HepG2 (cell line): Measurements from ENCODE around the gene HNRNPA1. TPM values are rescaled to one million over a fixed set of nuclear protein-coding genes. Genes with fewer than 3 reads are reported as not detected.
"Not testable (repeated sequence)": the region's sequence is repeated elsewhere in the genome, so short reads cannot be mapped to it uniquely, and the experiment has no call there.

Experiments used
- ATAC-seq: fragments of 200-7000 bp; cut with Tn5 transposase; 3 replicates; pipeline ENCODE4 v1.9.1; 2020; ENCODE audit warnings: mild to moderate bottlenecking, moderate library complexity
- BruUV-seq: library from RNA; stranded (reverse); fragments of 400-500 nt; replicated peaks from 2 replicates; lab custom pipeline; 2021; lab: Mats Ljungman, UMichigan
- CTCF ChIA-PET: fragments of 300-600 bp; formaldehyde crosslinking; extraction: SDS; loops from one replicate; lab custom pipeline; 2021; ENCODE audit warnings: low total read pairs, inconsistent platforms, low intra/inter-chr PET ratio; lab: Yijun Ruan, JAX
- POLR2A ChIA-PET: fragments of 350-600 bp; sonication (Branson Sonifier 250); formaldehyde crosslinking; loops from one replicate; lab custom pipeline; 2020; ENCODE audit warnings: antibody characterized with exemption, inconsistent platforms; lab: Yijun Ruan, JAX
- DNase-seq: peaks from one replicate; pipeline ENCODE4 v3.0.0-alpha.2; 2015; ENCODE audit warnings: low spot score
- FAIRE-seq: peaks from 3 replicates; lab custom pipeline; 2011; peaks lifted over from hg19 to GRCh38; lab: Jason Lieb, UNC
- H2AFZ ChIP-seq: one replicate; pipeline ENCODE4 v1.6.1; 2011; ENCODE audit warnings: low read length, inconsistent platforms
- H3K27ac ChIP-seq: fragments of 300-600 bp; 3 replicates; pipeline ENCODE4 v1.8.0; 2011; ENCODE audit warnings: mixed run types, mild to moderate bottlenecking, mixed read lengths, low read length, inconsistent platforms; ENCODE audit not compliant: insufficient read depth; ENCODE audit errors: extremely low read length
- H3K27me3 ChIP-seq, 2 experiments: fragments of 200-600 bp in 1 of 2; 2 replicates in 1 of 2; 3 replicates in 1 of 2; pipeline versions ENCODE4 v1.6.0 to v1.8.0; 2011; ENCODE audit warnings: low read length in 2 of 2, mild to moderate bottlenecking in 2 of 2, moderate library complexity in 2 of 2, inconsistent platforms in 1 of 2; ENCODE audit not compliant: insufficient read depth in 2 of 2, control insufficient read depth in 1 of 2
- H3K36me3 ChIP-seq, 2 experiments: fragments of 200-600 bp in 1 of 2; replicated peaks in 1 of 2; 2 replicates in 1 of 2; 3 replicates in 1 of 2; pipeline versions ENCODE4 v1.5.1 to v1.8.0; 2011; ENCODE audit warnings: low read length in 2 of 2, inconsistent platforms in 1 of 2; ENCODE audit not compliant: insufficient read depth in 2 of 2, control insufficient read depth in 1 of 2
- H3K4me1 ChIP-seq: 2 replicates; pipeline ENCODE4 v1.5.1; 2012; ENCODE audit warnings: low read length, inconsistent platforms; ENCODE audit not compliant: insufficient read depth
- H3K4me2 ChIP-seq: 2 replicates; pipeline ENCODE4 v1.6.0; 2011; ENCODE audit warnings: low read depth, low read length, inconsistent platforms
- H3K4me3 ChIP-seq, 3 experiments: fragments of 200-600 bp in 1 of 3; sonication (generic), shearing (Covaris generic) in 1 of 3; replicated peaks in 1 of 3; 2 replicates each; pipeline ENCODE4 v1.5.1; 2011 to 2016; ENCODE audit warnings: low read length in 3 of 3, inconsistent platforms in 2 of 3, low read depth in 2 of 3, mild to moderate bottlenecking in 2 of 3, control low read depth in 1 of 3, mixed read lengths in 1 of 3; ENCODE audit not compliant: insufficient read depth in 1 of 3
- H3K79me2 ChIP-seq: one replicate; pipeline ENCODE4 v1.6.1; 2011; ENCODE audit warnings: low read length, inconsistent platforms; ENCODE audit not compliant: insufficient read depth
- H3K9ac ChIP-seq: 2 replicates; pipeline ENCODE4 v1.6.0; 2011; ENCODE audit warnings: mild to moderate bottlenecking, low read depth, low read length, inconsistent platforms; ENCODE audit not compliant: insufficient read depth
- H3K9me3 ChIP-seq: 2 replicates; pipeline ENCODE4 v1.5.1; 2012; ENCODE audit warnings: mild to moderate bottlenecking, low read length
- H4K20me1 ChIP-seq: 2 replicates; pipeline ENCODE4 v1.6.0; 2011; ENCODE audit warnings: inconsistent platforms, mild to moderate bottlenecking, low read length, moderate library complexity; ENCODE audit not compliant: insufficient read depth
- AGO2 ChIP-seq: fragments of 200-400 bp; formaldehyde crosslinking; optimal IDR thresholded peaks from 2 replicates; pipeline ENCODE3; 2017; ENCODE audit warnings: mild to moderate bottlenecking, low read depth, low read length, moderate library complexity
- BRCA1 ChIP-seq: sonication (generic); formaldehyde crosslinking; IDR thresholded peaks from 2 replicates; pipeline ENCODE4 v1.4.0; 2020; ENCODE audit warnings: missing genetic modification reagents
- KAT2B ChIP-seq: fragments of 150-350 bp; IDR thresholded peaks from 2 replicates; pipeline ENCODE4 v1.6.1; 2014; ENCODE audit warnings: low read depth, low read length, borderline replicate concordance
- NFYB ChIP-seq: sonication (generic); formaldehyde crosslinking; IDR thresholded peaks from 2 replicates; pipeline ENCODE4 v1.4.0; 2020; ENCODE audit warnings: missing genetic modification reagents
- NKX3-1 ChIP-seq: sonication (generic); formaldehyde crosslinking; IDR thresholded peaks from 2 replicates; pipeline ENCODE4 v1.5.0; 2020; ENCODE audit warnings: missing genetic modification reagents
- PRPF4 ChIP-seq: fragments of 200-400 bp; formaldehyde crosslinking; IDR thresholded peaks from 2 replicates; pipeline ENCODE4 v1.6.1; 2016; ENCODE audit warnings: low read length, low read depth; ENCODE audit not compliant: poor library complexity, severe bottlenecking
- RBFOX2 ChIP-seq: fragments of 200-400 bp; formaldehyde crosslinking; IDR thresholded peaks from 2 replicates; pipeline ENCODE4 v1.6.1; 2017; ENCODE audit warnings: low read depth, mild to moderate bottlenecking, low read length
- ZBTB33 ChIP-seq: sonication (generic); formaldehyde crosslinking; IDR thresholded peaks from 2 replicates; pipeline ENCODE4 v1.4.0; 2020; ENCODE audit warnings: missing genetic modification reagents
- ZMYM2 ChIP-seq: sonication (generic); formaldehyde crosslinking; IDR thresholded peaks from 2 replicates; pipeline ENCODE4 v1.8.0; 2022; ENCODE audit warnings: mild to moderate bottlenecking, missing genetic modification reagents
- ZNF251 ChIP-seq: sonication (generic); formaldehyde crosslinking; IDR thresholded peaks from 2 replicates; pipeline ENCODE4 v1.9.0; 2021; ENCODE audit warnings: mild to moderate bottlenecking, missing genetic modification reagents
- WGBS: methylation state at CpG from one replicate; pipeline ENCODE4 v1.1.6; 2017; ENCODE audit warnings: low lambda C conversion rate; 5-methylcytosine and 5-hydroxymethylcytosine counted together
- in situ Hi-C: cut with HindIII; loops from 2 replicates; pipeline ENCODE4 v1.10.0; 2017; ENCODE audit warnings: low pct_unique_long_range_greater_than_20kb; ENCODE audit not compliant: extremely low pct_ligation_motif_present
- intact Hi-C: fragments of 100-400 bp; cut with micrococcal nuclease; formaldehyde crosslinking; loops from one replicate; pipeline ENCODE4 v1.10.0; 2022; ENCODE audit not compliant: unreplicated experiment
- polyA plus RNA-seq, 8 experiments: library from polyadenylated mRNA; depleted of rRNA in 3 of 8; stranded (reverse) in 7 of 8; unstranded in 1 of 8; fragments of >200 nt; fragmentation: Illumina TruSeq in 4 of 8; extraction: Trizol in 4 of 8; gene quantifications; 2 replicates each; pipeline versions ENCODE4 v1.2.1 to v1.2.3, GENCODE V29; 2011 to 2016; ENCODE audit warnings: low read depth in 4 of 8, missing spikeins in 1 of 8, mixed read lengths in 1 of 8; ENCODE audit not compliant: insufficient read depth in 1 of 8
- total RNA-seq, 5 experiments: library from RNA; depleted of rRNA; stranded (reverse); fragments of >200 nt; fragmentation: Illumina TruSeq; extraction: Trizol; gene quantifications; 2 replicates each; pipeline ENCODE4 v1.2.3, GENCODE V29; 2016; ENCODE audit warnings: low read depth in 1 of 5

The HNRNPA1 gene
- total and polyA plus RNA-seq, 2 of the 13 experiments (the other 11 are each of a cell fraction or from before 2014, with no cell fraction given): 535 to 1,820 TPM

GRCh38 chr12:54282949-54283593 lies 2.5 kb downstream of the HNRNPA1 start (continued):
- TF ChIP-seq ZBTB33 (CRISPR knock-in tag) (0 out of 2 replicates have a peak, but pooled peaks have one; percentile 39), BRCA1 (no peak), KAT2B (no peak), NKX3-1 (CRISPR knock-in tag) (no peak), PRPF4 (no peak), ZNF251 (no peak), ZMYM2 (CRISPR knock-in tag) (no peak), NFYB (no peak)

GRCh38 chr12:54284070-54284780 lies 3.7 kb downstream of the HNRNPA1 start:
- POLR2A ChIA-PET: interaction anchor here (1.0 to 5.2 kb wide), 5 partner anchors 10 to 75 kb away, joined by 3 to 65 read pairs (median 11); partner anchors contain the start of genes COPZ1 and NFE2
- CTCF ChIA-PET, BruUV-seq, H3K27ac ChIP-seq, ATAC-seq, H2AFZ ChIP-seq, DNase-seq, intact Hi-C loops, H3K9me3 ChIP-seq, FAIRE-seq, H3K27me3 ChIP-seq: not testable (repeated sequence)
- 70% methylated on average over 1 of the region's 2 CpGs for WGBS
- H3K79me2 ChIP-seq: peaks cover 43% of the 10 kb centered on the region
- TF ChIP-seq AGO2 (peak; percentile 21), RBFOX2 (peak; percentile 32)
- peak overlapping the region; percentile 79 for H3K4me2 ChIP-seq
- peaks cover 13 to 59% of the 10 kb centered on the region in 2 experiments for H3K36me3 ChIP-seq
- H4K20me1 ChIP-seq: peaks cover 70% of the 10 kb centered on the region
- H3K4me1 ChIP-seq: peaks cover 48% of the 10 kb centered on the region
- peak overlapping the region; percentile 73 to 79 (median 76); a peak in 5 of 6 replicates for H3K4me3 ChIP-seq
- in situ Hi-C loops: loop anchor here (5.0 kb wide), 1 partner anchor 43 kb away; the partner anchor contains the start of gene COPZ1
- H3K9ac ChIP-seq: peak overlapping the region; percentile 100
